AG04449 (cell line): ENCODE results near the gene TNN.

Experiments used
- CTCF ChIA-PET: fragments of 350-600 bp; formaldehyde crosslinking; extraction: SDS; loops from one replicate; lab custom pipeline; 2021; ENCODE audit warnings: antibody characterized with exemption; lab: Yijun Ruan, JAX
- POLR2A ChIA-PET: fragments of 400-600, 350-600 bp; formaldehyde crosslinking; extraction: SDS; loops from one replicate; lab custom pipeline; 2020; ENCODE audit warnings: antibody characterized with exemption, inconsistent platforms; lab: Yijun Ruan, JAX
- DNase-seq: peaks from one replicate; pipeline ENCODE4 v3.0.0-alpha.2; 2010; ENCODE audit warnings: low read depth, low spot score
- H3K4me3 ChIP-seq: 2 replicates; pipeline ENCODE4 v1.5.1; 2011; ENCODE audit warnings: low read depth, mild to moderate bottlenecking, control low read depth, low read length
- TF ChIP-seq, protein P1 (sequence below): IDR thresholded peaks from one replicate; pipeline ENCODE4 v1.5.1; 2011; ENCODE audit warnings: mild to moderate bottlenecking, moderate library complexity, low read length, control low read depth, inconsistent platforms; ENCODE audit not compliant: insufficient read depth; ENCODE audit errors: missing control alignments

TNN gene

DNA sequence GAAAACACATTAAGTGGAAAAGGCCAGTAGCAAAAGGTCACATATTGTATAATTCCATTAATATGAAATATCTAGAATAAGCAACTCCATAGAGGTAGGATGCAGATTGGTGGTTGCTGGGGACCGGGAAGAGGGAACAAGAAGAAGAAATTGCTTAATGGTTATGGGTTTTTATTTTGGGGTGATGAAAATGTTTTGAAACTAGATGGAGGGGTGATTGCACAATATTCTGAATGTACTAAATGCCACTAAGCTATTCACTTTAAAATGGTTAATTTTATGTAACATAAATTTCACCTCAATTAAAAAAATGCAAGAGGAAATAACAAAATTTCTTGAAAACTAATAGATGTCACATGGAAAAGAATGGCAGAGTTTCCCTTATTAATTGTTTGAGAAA lies 118.3 kb downstream of the TNN start:
- DNase-seq: no peak
- no peak overlapping the region for H3K4me3 ChIP-seq
- TF ChIP-seq, protein P1, sequence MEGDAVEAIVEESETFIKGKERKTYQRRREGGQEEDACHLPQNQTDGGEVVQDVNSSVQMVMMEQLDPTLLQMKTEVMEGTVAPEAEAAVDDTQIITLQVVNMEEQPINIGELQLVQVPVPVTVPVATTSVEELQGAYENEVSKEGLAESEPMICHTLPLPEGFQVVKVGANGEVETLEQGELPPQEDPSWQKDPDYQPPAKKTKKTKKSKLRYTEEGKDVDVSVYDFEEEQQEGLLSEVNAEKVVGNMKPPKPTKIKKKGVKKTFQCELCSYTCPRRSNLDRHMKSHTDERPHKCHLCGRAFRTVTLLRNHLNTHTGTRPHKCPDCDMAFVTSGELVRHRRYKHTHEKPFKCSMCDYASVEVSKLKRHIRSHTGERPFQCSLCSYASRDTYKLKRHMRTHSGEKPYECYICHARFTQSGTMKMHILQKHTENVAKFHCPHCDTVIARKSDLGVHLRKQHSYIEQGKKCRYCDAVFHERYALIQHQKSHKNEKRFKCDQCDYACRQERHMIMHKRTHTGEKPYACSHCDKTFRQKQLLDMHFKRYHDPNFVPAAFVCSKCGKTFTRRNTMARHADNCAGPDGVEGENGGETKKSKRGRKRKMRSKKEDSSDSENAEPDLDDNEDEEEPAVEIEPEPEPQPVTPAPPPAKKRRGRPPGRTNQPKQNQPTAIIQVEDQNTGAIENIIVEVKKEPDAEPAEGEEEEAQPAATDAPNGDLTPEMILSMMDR: no peak
- POLR2A ChIA-PET: no interaction called here
- CTCF ChIA-PET: no interaction called here

DNA sequence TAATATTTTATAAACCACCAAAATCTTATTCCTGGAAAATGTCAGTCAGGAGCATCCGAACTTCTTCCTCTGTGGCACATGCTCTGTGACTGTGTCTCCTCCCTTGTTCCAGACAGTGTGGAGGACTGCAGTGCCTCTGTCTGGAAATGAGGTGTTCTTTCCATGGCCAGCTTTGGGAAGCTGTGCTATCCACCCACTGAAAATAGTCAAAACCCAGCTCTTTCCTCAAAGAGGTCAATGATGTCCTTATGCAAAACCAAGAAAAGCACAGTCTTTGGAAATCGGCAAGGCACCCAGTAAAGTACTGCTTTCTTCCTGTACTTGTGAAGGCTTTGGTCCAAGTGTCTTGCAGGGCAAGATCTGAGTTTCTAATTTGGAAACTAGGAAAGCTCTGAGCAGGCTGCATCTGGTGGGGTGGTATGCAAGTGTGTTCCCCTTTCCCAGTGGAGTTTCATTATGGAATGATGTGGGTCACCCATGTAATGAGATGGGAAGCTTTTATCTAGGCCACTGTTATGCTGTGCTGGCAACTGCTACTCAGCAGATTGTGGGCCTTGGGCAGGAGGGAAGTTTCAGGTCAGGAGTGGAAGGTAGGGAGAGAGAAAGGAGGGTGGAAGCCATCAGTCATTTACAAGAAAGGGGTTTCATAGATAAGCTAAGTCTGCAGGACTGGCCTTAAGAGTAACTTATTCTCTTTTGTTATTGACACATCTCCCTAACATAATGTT lies 119.0 kb downstream of the TNN start:
- ChIA-PET POLR2A (no interaction called here), CTCF (no interaction called here)
- H3K4me3 ChIP-seq: no peak overlapping the region
- TF ChIP-seq, protein P1: no peak
- no peak for DNase-seq

- CTCF ChIA-PET: interaction anchor here (1.8 kb wide), 1 partner anchor 42 kb away, joined by 4 read pairs; no protein-coding TSS in a partner anchor
- no peak overlapping the region for H3K4me3 ChIP-seq
- POLR2A ChIA-PET: no interaction called here
- no peak for DNase-seq
- TF ChIP-seq, protein P1: no peak
These were observed 121.3 kb downstream of the TNN start for GRCh38 chr1:175188936-175189335.

DNA sequence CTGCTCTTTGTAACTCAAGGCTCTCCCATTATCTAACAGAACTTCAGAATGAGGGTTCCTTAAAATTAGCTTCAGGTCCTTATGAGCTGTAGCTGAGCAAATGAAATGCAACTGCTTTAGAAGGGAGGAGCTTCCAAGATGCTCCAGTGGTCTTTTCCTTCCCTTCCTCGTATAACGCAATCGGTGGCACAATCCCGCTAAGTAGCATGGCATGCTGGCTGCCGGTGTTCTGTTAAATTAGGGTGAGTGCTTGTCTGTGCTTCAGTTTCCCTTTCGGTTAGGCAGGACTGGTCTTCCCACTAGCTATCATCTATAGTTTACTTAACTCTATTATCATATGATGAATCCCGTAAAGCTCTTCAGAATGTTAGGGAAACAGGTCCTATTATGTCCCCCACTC lies 124.0 kb downstream of the TNN start:
- ChIA-PET POLR2A (no interaction called here), CTCF (interaction anchor here (1.0 kb wide), 1 partner anchor 40 kb away, joined by 3 read pairs; no protein-coding TSS in a partner anchor)
- TF ChIP-seq, protein P1: no peak
- DNase-seq: no peak
- H3K4me3 ChIP-seq: peak overlapping the region; percentile 54

- DNase-seq: no peak
- peak overlapping the region; percentile 54 for H3K4me3 ChIP-seq
- CTCF ChIA-PET: interaction anchor here (1.0 kb wide), 1 partner anchor 40 kb away, joined by 3 read pairs; no protein-coding TSS in a partner anchor
- TF ChIP-seq, protein P1: no peak
- POLR2A ChIA-PET: no interaction called here
These were observed 124.5 kb downstream of the TNN start for GRCh38 chr1:175192111-175192629.
